Activated CD4-positive, alpha-beta memory T cell treated with anti-CD3 and anti-CD28 coated beads for 36 hours (primary cell): Measurements from ENCODE around the gene EMC6. TPM values are rescaled to one million over a fixed set of nuclear protein-coding genes. Genes with fewer than 3 reads are reported as not detected.
"Not testable (repeated sequence)": the region's sequence is repeated elsewhere in the genome, so short reads cannot be mapped to it uniquely, and the experiment has no call there.

Experiments used
- CTCF ChIA-PET: fragments of 350-600 bp; sonication (Branson Sonifier 250); formaldehyde crosslinking; loops from one replicate; lab custom pipeline; 2021; ENCODE audit warnings: antibody characterized with exemption, inconsistent platforms; lab: Charles Lee
- POLR2A ChIA-PET: fragments of 350-600 bp; sonication (Branson Sonifier 250); formaldehyde crosslinking; loops from one replicate; lab custom pipeline; 2021; ENCODE audit warnings: antibody characterized with exemption; lab: Charles Lee
- DNase-seq: peaks from one replicate; pipeline ENCODE4 v3.0.0-alpha.2; 2020
- H3K27ac Mint-ChIP-seq: one replicate; pipeline ENCODE4 v1.8.0; 2021; ENCODE audit warnings: mixed read lengths
- H3K27me3 Mint-ChIP-seq: one replicate; pipeline ENCODE4 v1.8.0; 2021; ENCODE audit warnings: mixed read lengths
- H3K36me3 Mint-ChIP-seq: one replicate; pipeline ENCODE4 v1.8.0; 2021; ENCODE audit warnings: mixed read lengths
- H3K4me1 Mint-ChIP-seq: one replicate; pipeline ENCODE4 v1.8.0; 2021; ENCODE audit warnings: low read depth, mixed read lengths
- H3K4me3 Mint-ChIP-seq: one replicate; pipeline ENCODE4 v1.8.0; 2021; ENCODE audit warnings: mild to moderate bottlenecking, mixed read lengths
- H3K9me3 Mint-ChIP-seq: one replicate; pipeline ENCODE4 v1.8.0; 2021; ENCODE audit warnings: mixed read lengths
- intact Hi-C: fragments of 100-400 bp; cut with micrococcal nuclease; formaldehyde crosslinking; loops from one replicate; pipeline ENCODE4 v1.15.1; 2023
- total RNA-seq, 2 experiments: library from RNA; stranded (reverse); gene quantifications; one replicate each; pipeline ENCODE4 v1.2.3, GENCODE V29; 2021

The EMC6 gene
- total RNA-seq, 2 experiments from 2014 or later, result 49.3 to 55.4 TPM

GRCh38 chr17:3697103-3697476, 28.5 kb downstream of the EMC6 start:
- ChIA-PET POLR2A (interaction anchor here (4.3 kb wide), 1 partner anchor 14 kb away, joined by 24 read pairs; no protein-coding TSS in a partner anchor), CTCF (interaction anchor here (2.9 kb wide), 1 partner anchor 41 kb away, joined by 14 read pairs; no protein-coding TSS in a partner anchor)
- no peaks in the 10 kb centered on the region for H3K27me3 Mint-ChIP-seq
- H3K4me3 Mint-ChIP-seq, result peak overlapping the region; percentile 3
- H3K4me1 Mint-ChIP-seq, result peaks cover 20% of the 10 kb centered on the region
- no peak overlapping the region for H3K27ac Mint-ChIP-seq
- intact Hi-C loops, result no loop called here
- peaks cover 2% of the 10 kb centered on the region for H3K36me3 Mint-ChIP-seq
- no peak for DNase-seq
- H3K9me3 Mint-ChIP-seq, result peaks cover 11% of the 10 kb centered on the region

GRCh38 chr17:3698139-3698538, 29.5 kb downstream of the EMC6 start:
- Mint-ChIP-seq H3K27ac (no peak overlapping the region), H3K4me1 (peaks cover 19% of the 10 kb centered on the region), H3K27me3 (no peaks in the 10 kb centered on the region), H3K4me3 (no peak overlapping the region), H3K9me3 (peaks cover 14% of the 10 kb centered on the region), H3K36me3 (peaks cover 9% of the 10 kb centered on the region)
- POLR2A ChIA-PET, result no interaction called here
- intact Hi-C loops, result no loop called here
- DNase-seq, result no peak
- CTCF ChIA-PET, result no interaction called here

GRCh38 chr17:3699951-3700350, 31.3 kb downstream of the EMC6 start:
- ChIA-PET POLR2A (no interaction called here), CTCF (interaction anchor here (1.2 kb wide), 1 partner anchor 17 kb away, joined by 5 read pairs; no protein-coding TSS in a partner anchor)
- no peaks in the 10 kb centered on the region for H3K27me3 Mint-ChIP-seq
- H3K9me3 Mint-ChIP-seq, result peaks cover 14% of the 10 kb centered on the region
- no peak overlapping the region for H3K27ac Mint-ChIP-seq
- intact Hi-C loops, result no loop called here
- no peak for DNase-seq
- H3K4me1 Mint-ChIP-seq, result peaks cover 3% of the 10 kb centered on the region
- no peak overlapping the region for H3K4me3 Mint-ChIP-seq
- H3K36me3 Mint-ChIP-seq, result peaks cover 9% of the 10 kb centered on the region

GRCh38 chr17:3702041-3702539, 33.5 kb downstream of the EMC6 start:
- intact Hi-C loops, DNase-seq, H3K4me3 Mint-ChIP-seq, H3K36me3 Mint-ChIP-seq, POLR2A ChIA-PET, H3K27me3 Mint-ChIP-seq, H3K27ac Mint-ChIP-seq, H3K4me1 Mint-ChIP-seq: not testable (repeated sequence)
- CTCF ChIA-PET, result interaction anchor here (1.1 to 1.2 kb wide), 2 partner anchors 19 to 136 kb away, joined by 3 to 4 read pairs; no protein-coding TSS in a partner anchor
- H3K9me3 Mint-ChIP-seq, result peaks cover 14% of the 10 kb centered on the region

- ChIA-PET CTCF (no interaction called here), POLR2A (interaction anchor here (1.2 to 1.3 kb wide), 2 partner anchors 10 to 11 kb away, joined by 3 read pairs; no protein-coding TSS in a partner anchor)
- no peak overlapping the region for H3K4me3 Mint-ChIP-seq
- no peaks in the 10 kb centered on the region for H3K27me3 Mint-ChIP-seq
- H3K27ac Mint-ChIP-seq, result no peak overlapping the region
- no peak for DNase-seq
- intact Hi-C loops, result loop anchor here (5.0 kb wide), 1 partner anchor 798 kb away; no protein-coding TSS in a partner anchor
- H3K9me3 Mint-ChIP-seq, result peaks cover 6% of the 10 kb centered on the region
- H3K36me3 Mint-ChIP-seq, result peaks cover 9% of the 10 kb centered on the region
- peaks cover 17% of the 10 kb centered on the region for H3K4me1 Mint-ChIP-seq
These were observed 36.5 kb downstream of the EMC6 start for GRCh38 chr17:3704931-3705717.

GRCh38 chr17:3705718-3705984, 37.0 kb downstream of the EMC6 start:
- H3K36me3 Mint-ChIP-seq, CTCF ChIA-PET, DNase-seq, H3K27me3 Mint-ChIP-seq, H3K4me3 Mint-ChIP-seq, H3K9me3 Mint-ChIP-seq, H3K27ac Mint-ChIP-seq: not testable (repeated sequence)
- H3K4me1 Mint-ChIP-seq, result peaks cover 21% of the 10 kb centered on the region
- intact Hi-C loops, result loop anchor here (5.0 kb wide), 1 partner anchor 798 kb away; no protein-coding TSS in a partner anchor
- POLR2A ChIA-PET, result interaction anchor here (1.2 to 1.3 kb wide), 2 partner anchors 10 to 12 kb away, joined by 3 read pairs; no protein-coding TSS in a partner anchor

- Mint-ChIP-seq H3K9me3 (no peaks in the 10 kb centered on the region), H3K27ac (no peak overlapping the region), H3K4me1 (peaks cover 44% of the 10 kb centered on the region), H3K27me3 (no peaks in the 10 kb centered on the region), H3K36me3 (peaks cover 15% of the 10 kb centered on the region), H3K4me3 (no peak overlapping the region)
- intact Hi-C loops, result loop anchor here (5.0 kb wide), 1 partner anchor 801 kb away; no protein-coding TSS in a partner anchor
- POLR2A ChIA-PET, result no interaction called here
- no peak for DNase-seq
- CTCF ChIA-PET, result interaction anchor here (0.9 to 2.4 kb wide), 4 partner anchors 25 to 206 kb away, joined by 3 to 13 read pairs (median 4); no protein-coding TSS in a partner anchor
These were observed 39.8 kb downstream of the EMC6 start for GRCh38 chr17:3708366-3708765.

GRCh38 chr17:3710951-3711383, 42.4 kb downstream of the EMC6 start:
- H3K4me1 Mint-ChIP-seq, result peaks cover 48% of the 10 kb centered on the region
- no peaks in the 10 kb centered on the region for H3K9me3 Mint-ChIP-seq
- H3K27ac Mint-ChIP-seq, result peak overlapping the region; percentile 83
- DNase-seq, result peak; percentile 85
- H3K27me3 Mint-ChIP-seq, result no peaks in the 10 kb centered on the region
- peak overlapping the region; percentile 49 for H3K4me3 Mint-ChIP-seq
- CTCF ChIA-PET, result interaction anchor here (0.7 to 2.1 kb wide), 9 partner anchors 10 to 135 kb away, joined by 3 to 8 read pairs (median 5); partner anchors contain the start of gene HASPIN
- peaks cover 28% of the 10 kb centered on the region for H3K36me3 Mint-ChIP-seq
- intact Hi-C loops, result loop anchor here (1.0 kb wide), 4 partner anchors 12 to 71 kb away; partner anchors contain the start of gene HASPIN
- POLR2A ChIA-PET, result interaction anchor here (0.7 to 2.2 kb wide), 5 partner anchors 10 to 85 kb away, joined by 3 to 24 read pairs (median 9); partner anchors contain the start of genes HASPIN and P2RX5

GRCh38 chr17:3712811-3713463, 44.3 kb downstream of the EMC6 start:
- Mint-ChIP-seq H3K9me3 (no peaks in the 10 kb centered on the region), H3K27ac (peak overlapping the region; percentile 83), H3K4me3 (no peak overlapping the region), H3K27me3 (no peaks in the 10 kb centered on the region), H3K36me3 (peaks cover 45% of the 10 kb centered on the region), H3K4me1 (peaks cover 54% of the 10 kb centered on the region)
- intact Hi-C loops, result no loop called here
- ChIA-PET CTCF (interaction anchor here (1.3 to 4.2 kb wide), 3 partner anchors 18 to 133 kb away, joined by 4 to 12 read pairs (median 5); partner anchors contain the start of gene P2RX5), POLR2A (no interaction called here)
- DNase-seq, result peak; percentile 66

GRCh38 chr17:3715296-3715695, 46.7 kb downstream of the EMC6 start:
- no peak overlapping the region for H3K27ac Mint-ChIP-seq
- POLR2A ChIA-PET, result no interaction called here
- H3K4me3 Mint-ChIP-seq, result no peak overlapping the region

GRCh38 chr17:3718201-3718600, 49.6 kb downstream of the EMC6 start:
- CTCF ChIA-PET, result interaction anchor here (1.0 kb wide), 1 partner anchor 128 kb away, joined by 3 read pairs; the partner anchor contains the start of gene NCBP3
- no peak for DNase-seq

More at GRCh38 chr17:3715296-3715695, 46.7 kb downstream of the EMC6 start:
- intact Hi-C loops, result no loop called here
- no peaks in the 10 kb centered on the region for H3K9me3 Mint-ChIP-seq
- CTCF ChIA-PET, result interaction anchor here (4.2 kb wide), 1 partner anchor 22 kb away, joined by 12 read pairs; no protein-coding TSS in a partner anchor
- peaks cover 49% of the 10 kb centered on the region for H3K4me1 Mint-ChIP-seq
- H3K36me3 Mint-ChIP-seq, result peaks cover 60% of the 10 kb centered on the region
- H3K27me3 Mint-ChIP-seq, result no peaks in the 10 kb centered on the region
- no peak for DNase-seq

More at GRCh38 chr17:3718201-3718600, 49.6 kb downstream of the EMC6 start:
- peaks cover 45% of the 10 kb centered on the region for H3K4me1 Mint-ChIP-seq
- H3K27me3 Mint-ChIP-seq, result no peaks in the 10 kb centered on the region
- H3K9me3 Mint-ChIP-seq, result no peaks in the 10 kb centered on the region
- intact Hi-C loops, result no loop called here
- H3K36me3 Mint-ChIP-seq, result peaks cover 59% of the 10 kb centered on the region
- no peak overlapping the region for H3K27ac Mint-ChIP-seq
- H3K4me3 Mint-ChIP-seq, result no peak overlapping the region
- POLR2A ChIA-PET, result no interaction called here
